Ectodermal cell (in vitro differentiated cells): ENCODE results near the gene KRI1.

Source experiments
- H3K27ac ChIP-seq: 2 replicates; pipeline ENCODE4 v1.7.0; 2013; ENCODE audit warnings: mild to moderate bottlenecking, low read depth, low read length; ENCODE audit not compliant: insufficient read depth, poor library complexity, severe bottlenecking
- H3K27me3 ChIP-seq: 2 replicates; pipeline ENCODE4 v1.7.0; 2013; ENCODE audit warnings: mild to moderate bottlenecking, low read length; ENCODE audit not compliant: insufficient read depth, control insufficient read depth, poor library complexity, severe bottlenecking
- H3K36me3 ChIP-seq: one replicate; pipeline ENCODE4 v1.7.0; 2013; ENCODE audit warnings: low read length; ENCODE audit not compliant: control insufficient read depth, insufficient read depth
- H3K4me1 ChIP-seq: one replicate; pipeline ENCODE4 v1.7.0; 2013; ENCODE audit warnings: low read length; ENCODE audit not compliant: control insufficient read depth, insufficient read depth
- H3K4me3 ChIP-seq: 2 replicates; pipeline ENCODE4 v1.7.0; 2013; ENCODE audit warnings: low read depth, low read length, control low read depth; ENCODE audit not compliant: insufficient read depth
- H3K9me3 ChIP-seq: 2 replicates; pipeline ENCODE4 v1.7.0; 2013; ENCODE audit warnings: mild to moderate bottlenecking, low read length, moderate library complexity; ENCODE audit not compliant: control insufficient read depth
- WGBS, 2 experiments: methylation state at CpG; one replicate each; pipeline ENCODE4 v1.1.7; 2013; ENCODE audit warnings: missing lambda C conversion rate in 2 of 2; 5-methylcytosine and 5-hydroxymethylcytosine counted together

The KRI1 gene

DNA sequence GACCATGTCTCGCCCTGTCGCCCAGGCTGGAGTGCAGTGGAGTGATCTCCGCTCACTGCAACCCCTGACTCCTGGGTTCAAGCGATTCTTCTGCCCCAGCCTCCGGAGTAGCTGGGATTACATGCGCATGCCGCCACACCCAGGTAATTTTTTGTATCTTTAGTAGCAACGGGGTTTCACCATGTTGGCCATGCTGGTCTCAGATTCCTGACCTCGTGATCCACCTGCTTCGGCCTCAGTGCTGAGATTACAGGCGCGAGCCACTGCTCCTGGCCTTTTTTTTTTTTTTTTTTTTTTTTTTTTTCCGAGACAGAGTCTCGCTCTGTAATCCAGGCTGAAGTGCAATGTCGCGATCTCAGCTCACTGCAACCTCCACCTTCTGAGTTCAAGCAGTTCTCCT lies 57.8 kb downstream of the KRI1 start:
- Histone ChIP-seq H3K4me1 (no peaks in the 10 kb centered on the region), H3K36me3 (no peaks in the 10 kb centered on the region), H3K27ac (no peak overlapping the region), H3K27me3 (peaks cover 29% of the 10 kb centered on the region), H3K4me3 (no peak overlapping the region), H3K9me3 (no peaks in the 10 kb centered on the region)
- WGBS, 2 experiments: 88 to 91% methylated on average over 16 of the region's 16 CpGs

DNA sequence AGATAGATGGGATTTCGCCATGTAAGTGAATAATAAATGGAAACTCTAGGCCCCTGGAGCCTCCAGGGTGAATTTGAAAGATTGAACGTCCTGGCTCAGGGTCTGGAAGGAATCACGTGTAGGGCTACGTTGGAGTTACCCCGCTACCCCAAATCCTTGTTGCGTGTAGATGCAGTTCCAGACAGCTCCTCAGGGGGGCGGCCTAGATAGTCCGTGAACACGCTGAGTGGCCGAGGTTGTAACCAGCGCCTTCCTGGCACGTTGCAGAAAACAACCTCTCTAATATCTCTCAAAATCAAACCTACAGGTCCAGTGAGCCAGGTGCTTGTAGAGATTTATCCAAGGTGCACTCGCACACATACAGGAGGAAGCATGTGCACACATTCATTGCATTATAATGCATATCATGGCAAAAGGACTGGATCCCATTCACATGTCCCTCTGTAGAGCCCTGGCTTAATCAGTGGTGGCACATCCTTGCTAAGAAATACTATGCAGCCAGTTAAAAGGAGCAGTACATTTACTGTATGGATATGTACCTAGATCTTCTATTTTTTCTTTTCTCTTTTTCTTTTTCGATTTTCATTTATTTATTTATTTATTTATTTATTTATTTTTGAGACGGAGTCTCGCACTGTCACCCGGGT lies 60.1 kb downstream of the KRI1 start:
- Histone ChIP-seq H3K36me3 (no peaks in the 10 kb centered on the region), H3K4me1 (peaks cover 5% of the 10 kb centered on the region), H3K27me3 (peaks cover 13% of the 10 kb centered on the region), H3K4me3 (no peak overlapping the region), H3K27ac (no peak overlapping the region), H3K9me3 (no peaks in the 10 kb centered on the region)
- WGBS, 2 experiments: 30 to 31% methylated on average over 16 of the region's 17 CpGs
